Thyroid gland (tissue), 4 donors: ENCODE results near the gene SERPINF2.

Source experiments
- POLR2A ChIP-seq, 2 donors: fragments of 450-650 bp; IDR thresholded peaks; one replicate each; pipeline ENCODE4 v1.6.1; 2017; ENCODE audit warnings: antibody characterized with exemption in 2 of 2, mild to moderate bottlenecking in 2 of 2, moderate library complexity in 1 of 2
- TF ChIP-seq, protein P1 (sequence below), 6 experiments: fragments of 200-600 bp in 3 of 6; fragments of 450-650 bp in 3 of 6; sonication (generic) in 3 of 6; IDR thresholded peaks; one replicate each; pipeline ENCODE4 v1.5.1; 2016 to 2019; ENCODE audit warnings: antibody characterized with exemption in 6 of 6, mild to moderate bottlenecking in 2 of 6, inconsistent platforms in 1 of 6, moderate library complexity in 1 of 6

DNA sequence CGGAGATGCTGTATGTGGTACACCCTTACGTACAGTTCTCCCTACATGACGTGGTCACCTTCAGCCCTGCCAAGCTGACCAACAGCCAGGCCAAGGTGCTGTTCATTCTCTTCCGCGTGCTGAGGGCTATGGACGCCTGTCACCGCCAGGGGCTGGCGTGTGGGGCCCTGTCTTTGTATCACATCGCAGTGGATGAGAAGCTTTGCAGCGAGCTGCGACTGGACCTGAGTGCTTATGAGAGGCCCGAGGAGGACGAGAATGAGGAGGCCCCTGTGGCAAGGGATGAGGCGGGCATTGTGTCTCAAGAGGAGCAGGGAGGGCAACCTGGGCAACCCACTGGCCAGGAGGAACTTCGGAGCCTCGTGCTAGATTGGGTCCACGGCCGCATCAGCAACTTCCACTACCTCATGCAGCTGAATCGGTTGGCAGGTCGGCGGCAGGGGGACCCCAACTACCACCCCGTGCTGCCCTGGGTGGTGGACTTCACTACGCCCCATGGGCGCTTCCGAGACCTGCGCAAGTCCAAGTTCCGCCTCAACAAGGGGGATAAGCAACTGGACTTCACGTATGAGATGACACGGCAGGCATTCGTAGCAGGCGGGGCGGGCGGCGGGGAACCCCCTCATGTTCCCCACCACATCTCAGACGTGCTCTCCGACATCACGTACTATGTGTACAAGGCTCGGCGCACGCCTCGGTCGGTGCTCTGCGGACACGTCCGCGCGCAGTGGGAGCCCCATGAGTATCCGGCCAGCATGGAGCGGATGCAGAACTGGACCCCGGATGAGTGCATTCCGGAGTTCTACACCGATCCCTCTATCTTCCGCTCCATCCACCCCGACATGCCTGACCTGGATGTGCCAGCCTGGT is 16.8 kb upstream of the SERPINF2 start:
- no peak for TF ChIP-seq POLR2A (IDR thresholded peaks at IDR 0.05)
- TF ChIP-seq, protein P1, sequence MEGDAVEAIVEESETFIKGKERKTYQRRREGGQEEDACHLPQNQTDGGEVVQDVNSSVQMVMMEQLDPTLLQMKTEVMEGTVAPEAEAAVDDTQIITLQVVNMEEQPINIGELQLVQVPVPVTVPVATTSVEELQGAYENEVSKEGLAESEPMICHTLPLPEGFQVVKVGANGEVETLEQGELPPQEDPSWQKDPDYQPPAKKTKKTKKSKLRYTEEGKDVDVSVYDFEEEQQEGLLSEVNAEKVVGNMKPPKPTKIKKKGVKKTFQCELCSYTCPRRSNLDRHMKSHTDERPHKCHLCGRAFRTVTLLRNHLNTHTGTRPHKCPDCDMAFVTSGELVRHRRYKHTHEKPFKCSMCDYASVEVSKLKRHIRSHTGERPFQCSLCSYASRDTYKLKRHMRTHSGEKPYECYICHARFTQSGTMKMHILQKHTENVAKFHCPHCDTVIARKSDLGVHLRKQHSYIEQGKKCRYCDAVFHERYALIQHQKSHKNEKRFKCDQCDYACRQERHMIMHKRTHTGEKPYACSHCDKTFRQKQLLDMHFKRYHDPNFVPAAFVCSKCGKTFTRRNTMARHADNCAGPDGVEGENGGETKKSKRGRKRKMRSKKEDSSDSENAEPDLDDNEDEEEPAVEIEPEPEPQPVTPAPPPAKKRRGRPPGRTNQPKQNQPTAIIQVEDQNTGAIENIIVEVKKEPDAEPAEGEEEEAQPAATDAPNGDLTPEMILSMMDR (IDR thresholded peaks at IDR 0.05): no peak
